Transverse colon (tissue), 4 donors: ENCODE measurements around the gene PAFAH1B2. TPM values are rescaled to one million over a fixed set of nuclear protein-coding genes. Genes with fewer than 3 reads are reported as not detected.

Experiments used
- DNase-seq: peaks from one replicate; pipeline ENCODE4 v3.0.0-alpha.2; 2019
- H3K27ac ChIP-seq, 4 donors: fragments of 200-600 bp; sonication (generic); 2 replicates each; pipeline ENCODE4 v1.5.1; 2016 to 2018; ENCODE audit warnings: inconsistent platforms in 4 of 4
- H3K27me3 ChIP-seq: fragments of 200-600 bp; sonication (generic); 2 replicates; pipeline ENCODE4 v1.5.1; 2017; ENCODE audit warnings: inconsistent platforms
- H3K36me3 ChIP-seq, 4 donors: fragments of 200-600 bp; sonication (generic); 2 replicates each; pipeline ENCODE4 v1.5.1; 2017 to 2019; ENCODE audit warnings: inconsistent platforms in 4 of 4
- H3K4me1 ChIP-seq, 4 donors: fragments of 200-600 bp; sonication (generic); 2 replicates each; pipeline ENCODE4 v1.5.1; 2017 to 2020; ENCODE audit warnings: inconsistent platforms in 4 of 4
- H3K4me3 ChIP-seq, 4 donors: fragments of 200-600 bp; sonication (generic); 1 replicate in 1 of 4; 2 replicates in 3 of 4; pipeline versions ENCODE4 v1.5.1 to v1.6.1; 2017 to 2019; ENCODE audit warnings: inconsistent platforms in 4 of 4
- H3K9me3 ChIP-seq, 2 donors: fragments of 200-600 bp; sonication (generic); 2 replicates each; pipeline ENCODE4 v1.5.1; 2017 to 2019; ENCODE audit warnings: inconsistent platforms in 2 of 2
- EP300 ChIP-seq: sonication (generic); formaldehyde crosslinking; IDR thresholded peaks from one replicate; pipeline ENCODE4 v1.6.1; 2017; ENCODE audit warnings: antibody characterized with exemption, low read depth
- POLR2A ChIP-seq: fragments of 450-650 bp; IDR thresholded peaks from one replicate; pipeline ENCODE4 v1.6.1; 2016; ENCODE audit warnings: antibody characterized with exemption, mild to moderate bottlenecking, moderate library complexity
- POLR2AphosphoS5 ChIP-seq, 3 donors: sonication (generic); formaldehyde crosslinking; IDR thresholded peaks; one replicate each; pipeline ENCODE4 v1.6.1; 2016; ENCODE audit warnings: antibody characterized with exemption in 3 of 3
- WGBS, 2 donors: methylation state at CpG; one replicate each; pipeline ENCODE4 v1.1.5; 2018; ENCODE audit warnings: low coverage in 1 of 2; 5-methylcytosine and 5-hydroxymethylcytosine counted together
- in situ Hi-C, 4 donors: fragments of 200-750 bp; cut with MboI; loops; one replicate each; pipeline versions ENCODE4 v1.15.0 to v1.15.1; 2017; ENCODE audit warnings: low sequenced_read_pairs in 3 of 4, low pct_ligation_motif_present in 1 of 4, low pct_unique_long_range_greater_than_20kb in 1 of 4
- intact Hi-C: fragments of 100-400 bp; cut with DNase I; formaldehyde crosslinking; loops from one replicate; pipeline ENCODE4 v1.15.1; 2023; ENCODE audit warnings: low total_unique reads
- total RNA-seq, 4 donors: library from RNA; depleted of rRNA; stranded (reverse); fragments of >200 nt; gene quantifications; one replicate each; pipeline ENCODE4 v1.1.0, GENCODE V29; 2016
- TF ChIP-seq, protein P1 (sequence below), 5 experiments: fragments of 200-600 bp in 3 of 5; fragments of 450-650 bp in 2 of 5; sonication (generic) in 3 of 5; IDR thresholded peaks; 1 replicate in 2 of 5; 2 replicates in 3 of 5; pipeline ENCODE4 v1.5.1; 2016 to 2017; ENCODE audit warnings: antibody characterized with exemption in 5 of 5, inconsistent platforms in 3 of 5, mild to moderate bottlenecking in 2 of 5, moderate library complexity in 1 of 5

The PAFAH1B2 gene
- total RNA-seq, 4 donors from 2014 or later: 18.1 to 90.8 (median 78.3) TPM

DNA sequence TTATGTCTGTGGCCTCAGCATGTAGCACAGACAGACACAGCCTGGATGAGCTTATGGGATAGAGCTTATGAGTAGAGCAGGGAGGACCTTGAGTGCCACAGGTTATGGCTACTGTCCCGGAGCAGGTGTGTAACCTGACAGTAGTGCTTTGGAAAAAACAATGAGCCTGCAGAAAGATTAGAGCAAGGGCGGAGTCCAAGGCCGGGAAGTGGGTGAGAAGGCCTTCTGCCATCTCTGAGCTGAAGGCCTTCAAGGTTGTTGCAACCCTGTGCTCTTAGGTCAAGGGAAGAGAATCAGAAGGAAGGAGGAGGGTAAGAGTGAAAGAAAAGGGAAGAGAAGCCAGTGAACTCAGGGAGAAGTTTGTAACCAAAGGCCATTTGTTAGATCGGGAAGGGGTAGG is 51.2 kb downstream of the PAFAH1B2 start:
- in situ Hi-C loops: no loop called here
- H3K9me3 ChIP-seq: no peaks in the 10 kb centered on the region
- H3K36me3 ChIP-seq: peaks cover 0 to 17% (median 1%) of the 10 kb centered on the region in 4 donors
- intact Hi-C loops: no loop called here
- peak; percentile 53 for DNase-seq
- WGBS, 2 donors: 39 to 57% methylated on average over 3 to 4 of the region's 4 CpGs
- peak overlapping the region in 2 of 4 donors; percentile 29 to 32 for H3K27ac ChIP-seq
- TF ChIP-seq POLR2AphosphoS5 (IDR thresholded peaks at IDR 0.05) (no peak), POLR2A (peak; percentile 37)
- TF ChIP-seq, protein P1, sequence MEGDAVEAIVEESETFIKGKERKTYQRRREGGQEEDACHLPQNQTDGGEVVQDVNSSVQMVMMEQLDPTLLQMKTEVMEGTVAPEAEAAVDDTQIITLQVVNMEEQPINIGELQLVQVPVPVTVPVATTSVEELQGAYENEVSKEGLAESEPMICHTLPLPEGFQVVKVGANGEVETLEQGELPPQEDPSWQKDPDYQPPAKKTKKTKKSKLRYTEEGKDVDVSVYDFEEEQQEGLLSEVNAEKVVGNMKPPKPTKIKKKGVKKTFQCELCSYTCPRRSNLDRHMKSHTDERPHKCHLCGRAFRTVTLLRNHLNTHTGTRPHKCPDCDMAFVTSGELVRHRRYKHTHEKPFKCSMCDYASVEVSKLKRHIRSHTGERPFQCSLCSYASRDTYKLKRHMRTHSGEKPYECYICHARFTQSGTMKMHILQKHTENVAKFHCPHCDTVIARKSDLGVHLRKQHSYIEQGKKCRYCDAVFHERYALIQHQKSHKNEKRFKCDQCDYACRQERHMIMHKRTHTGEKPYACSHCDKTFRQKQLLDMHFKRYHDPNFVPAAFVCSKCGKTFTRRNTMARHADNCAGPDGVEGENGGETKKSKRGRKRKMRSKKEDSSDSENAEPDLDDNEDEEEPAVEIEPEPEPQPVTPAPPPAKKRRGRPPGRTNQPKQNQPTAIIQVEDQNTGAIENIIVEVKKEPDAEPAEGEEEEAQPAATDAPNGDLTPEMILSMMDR (IDR thresholded peaks at IDR 0.05): no peak
- peaks cover 11 to 30% (median 25%) of the 10 kb centered on the region in 4 donors for H3K4me1 ChIP-seq
- H3K4me3 ChIP-seq: no peak overlapping the region
- H3K27me3 ChIP-seq: no peaks in the 10 kb centered on the region

DNA sequence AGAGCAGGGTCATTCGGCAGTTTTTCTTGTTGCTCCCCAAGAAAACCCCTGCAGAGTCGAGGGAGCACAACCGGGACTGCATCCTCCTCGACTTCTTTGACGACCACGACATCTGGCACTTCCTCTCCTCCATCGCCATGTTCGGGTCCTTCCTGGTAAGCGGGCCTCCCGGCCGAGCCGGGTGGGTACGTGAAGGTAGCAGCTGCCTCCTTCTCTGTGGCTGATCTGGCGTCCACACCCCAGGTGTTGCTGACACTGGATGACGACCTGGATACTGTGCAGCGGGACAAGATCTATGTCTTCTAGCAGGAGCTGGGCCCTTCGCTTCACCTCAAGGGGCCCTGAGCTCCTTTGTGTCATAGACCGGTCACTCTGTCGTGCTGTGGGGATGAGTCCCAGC is 51.7 kb downstream of the PAFAH1B2 start:
- TF ChIP-seq POLR2A: no peak
- TF ChIP-seq POLR2AphosphoS5 (IDR thresholded peaks at IDR 0.05): no peak
- TF ChIP-seq, protein P1 (IDR thresholded peaks at IDR 0.05): no peak
- TF ChIP-seq EP300: no peak
- DNase-seq: no peak
- WGBS, 2 donors: 80 to 89% methylated on average over 6 to 19 of the region's 19 CpGs
- intact Hi-C loops: no loop called here
- Histone ChIP-seq H3K36me3 (peaks cover 0 to 12% (median 0%) of the 10 kb centered on the region in 4 donors), H3K27ac (peak overlapping the region in 2 of 4 donors; percentile 29 to 32), H3K4me3 (no peak overlapping the region), H3K9me3 (no peaks in the 10 kb centered on the region), H3K27me3 (no peaks in the 10 kb centered on the region), H3K4me1 (peaks cover 11 to 30% (median 25%) of the 10 kb centered on the region in 4 donors)
- in situ Hi-C loops: no loop called here

DNA sequence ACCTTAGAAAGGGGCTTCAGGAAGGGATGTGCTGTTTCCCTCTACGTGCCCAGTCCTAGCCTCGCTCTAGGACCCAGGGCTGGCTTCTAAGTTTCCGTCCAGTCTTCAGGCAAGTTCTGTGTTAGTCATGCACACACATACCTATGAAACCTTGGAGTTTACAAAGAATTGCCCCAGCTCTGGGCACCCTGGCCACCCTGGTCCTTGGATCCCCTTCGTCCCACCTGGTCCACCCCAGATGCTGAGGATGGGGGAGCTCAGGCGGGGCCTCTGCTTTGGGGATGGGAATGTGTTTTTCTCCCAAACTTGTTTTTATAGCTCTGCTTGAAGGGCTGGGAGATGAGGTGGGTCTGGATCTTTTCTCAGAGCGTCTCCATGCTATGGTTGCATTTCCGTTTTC is 52.9 kb downstream of the PAFAH1B2 start:
- intact Hi-C loops: no loop called here
- in situ Hi-C loops: no loop called here
- peak overlapping the region; percentile 84 to 96 (median 88) for H3K27ac ChIP-seq
- H3K9me3 ChIP-seq: no peaks in the 10 kb centered on the region
- peaks cover 11 to 38% (median 25%) of the 10 kb centered on the region in 4 donors for H3K4me1 ChIP-seq
- WGBS, 2 donors: 75 to 80% methylated on average over 4 to 7 of the region's 7 CpGs
- TF ChIP-seq EP300 (no peak), POLR2AphosphoS5 (IDR thresholded peaks at IDR 0.05) (no peak), POLR2A (no peak)
- TF ChIP-seq, protein P1 (IDR thresholded peaks at IDR 0.05): no peak
- H3K27me3 ChIP-seq: no peaks in the 10 kb centered on the region
- no peak overlapping the region for H3K4me3 ChIP-seq
- peaks cover 0 to 11% (median 0%) of the 10 kb centered on the region in 4 donors for H3K36me3 ChIP-seq
- DNase-seq: no peak

DNA sequence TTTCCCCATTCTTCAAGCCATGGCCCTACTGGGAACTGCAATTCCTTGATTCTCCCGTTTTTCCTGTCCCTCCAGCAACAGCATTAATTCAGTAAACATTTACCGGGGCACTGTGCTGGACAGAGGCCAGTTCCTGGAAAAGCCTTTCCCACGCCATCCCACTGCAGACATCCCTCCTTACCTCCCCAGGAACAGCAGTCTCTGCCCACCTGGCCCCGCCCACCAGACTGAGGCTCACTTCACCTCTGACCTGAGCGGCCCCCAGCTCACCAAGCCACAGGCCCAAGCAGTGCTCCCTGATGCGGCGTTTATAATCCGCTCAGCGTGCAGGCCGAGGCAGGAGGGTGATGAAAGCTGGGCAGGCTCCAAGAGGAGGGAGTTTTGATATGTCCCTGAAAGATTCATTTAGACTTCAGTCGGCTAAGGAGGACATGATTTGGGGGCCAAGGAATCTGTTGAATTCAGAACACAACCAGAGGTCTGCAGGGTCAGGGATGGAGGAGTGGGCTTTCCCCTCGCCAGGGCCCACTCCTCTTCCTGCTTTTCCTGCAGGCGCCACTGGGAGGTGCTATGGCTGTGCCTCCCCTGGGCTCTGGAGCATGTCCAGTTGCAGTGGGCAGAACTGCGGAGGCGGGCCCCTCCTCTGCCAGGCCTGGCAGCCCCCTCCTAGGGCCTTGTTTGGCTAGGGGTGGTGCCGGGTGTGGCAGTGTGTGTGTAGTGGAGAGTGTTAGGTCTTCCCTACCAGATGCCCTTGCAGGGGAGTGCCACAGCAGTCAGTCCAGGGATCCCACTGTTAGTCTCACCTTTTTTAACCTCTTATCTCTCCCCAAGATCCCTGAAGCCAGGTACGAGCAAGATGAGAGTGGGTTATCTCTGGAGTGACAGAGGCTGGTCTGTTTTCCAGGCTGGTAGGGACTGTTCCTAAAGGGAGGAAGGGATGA is 53.7 kb downstream of the PAFAH1B2 start:
- Histone ChIP-seq H3K9me3 (no peaks in the 10 kb centered on the region), H3K27ac (peak overlapping the region; percentile 84 to 96 (median 88)), H3K27me3 (no peaks in the 10 kb centered on the region), H3K4me3 (peak overlapping the region in 3 of 4 donors; percentile 8 to 47 (median 43)), H3K4me1 (peaks cover 11 to 38% (median 25%) of the 10 kb centered on the region in 4 donors), H3K36me3 (peaks cover 0 to 11% (median 0%) of the 10 kb centered on the region in 4 donors)
- peak; percentile 71 for DNase-seq
- 51% methylated on average over 15 of the region's 17 CpGs; no CpG with 5 or more reads in 1 of the 2 donors for WGBS, 2 donors
- intact Hi-C loops (loop anchor here (1.0 kb wide), 1 partner anchor 26 kb away; no protein-coding TSS in a partner anchor), in situ Hi-C loops (no loop called here)
- TF ChIP-seq POLR2A: peak; percentile 32
- TF ChIP-seq, protein P1 (IDR thresholded peaks at IDR 0.05): peak; percentile 54 to 83 (median 70)
- TF ChIP-seq POLR2AphosphoS5 (IDR thresholded peaks at IDR 0.05): peak; percentile 21 to 76 (median 66)
- no peak for TF ChIP-seq EP300
